Pancreas (tissue), 10 donors: ENCODE measurements around the gene MIOX. TPM values are rescaled to one million over a fixed set of nuclear protein-coding genes. Genes with fewer than 3 reads are reported as not detected.
"Not testable (repeated sequence)": the region's sequence is repeated elsewhere in the genome, so short reads cannot be mapped to it uniquely, and the experiment has no call there.

Experiments used
- ATAC-seq, 4 donors: fragments of 200-7000 bp; cut with Tn5 transposase; one replicate each; pipeline versions ENCODE4 v1.8.0 to v1.9.1; 2020; ENCODE audit warnings: mild to moderate bottlenecking in 4 of 4, moderate library complexity in 4 of 4
- DNase-seq, 6 donors: peaks; one replicate each; pipeline ENCODE4 v3.0.0-alpha.2; 2020
- FAIRE-seq: peaks from 2 replicates; lab custom pipeline; 2012; peaks lifted over from hg19 to GRCh38; lab: Jason Lieb, UNC
- H3K27ac ChIP-seq, 4 donors: fragments of 200-600 bp; sonication (generic); 1 replicate in 3 of 4; 2 replicates in 1 of 4; pipeline versions ENCODE4 v1.5.0 to v1.8.0; 2020
- H3K27me3 ChIP-seq, 4 donors: fragments of 200-600 bp; one replicate each; pipeline ENCODE4 v1.8.0; 2021
- H3K36me3 ChIP-seq, 3 donors: fragments of 200-600 bp; sonication (generic) in 1 of 3; one replicate each; pipeline versions ENCODE4 v1.5.0 to v1.8.0; 2020 to 2021
- H3K4me1 ChIP-seq, 3 donors: fragments of 200-600 bp; one replicate each; pipeline ENCODE4 v1.8.0; 2021
- H3K4me3 ChIP-seq, 4 donors: fragments of 200-600 bp; sonication (generic) in 2 of 4; one replicate each; pipeline versions ENCODE4 v1.5.0 to v1.8.0; 2020 to 2021
- H3K9me3 ChIP-seq, 4 donors: fragments of 200-600 bp; one replicate each; pipeline ENCODE4 v1.8.0; 2021
- WGBS, 2 donors: extraction: QIAGEN DNeasy Blood & Tissue Kit; methylation state at CpG; one replicate each; pipeline ENCODE4 v1.1.7; 2013; 5-methylcytosine and 5-hydroxymethylcytosine counted together
- intact Hi-C, 3 donors: fragments of 100-400 bp; cut with DNase I; formaldehyde crosslinking; loops; one replicate each; pipeline versions ENCODE4 v1.11.1 to v1.14.2; 2022
- polyA plus RNA-seq, 2 donors: library from polyadenylated mRNA; stranded (reverse); fragments of 200-250 nt; gene quantifications; one replicate each; pipeline ENCODE4 v1.2.3, GENCODE V29; 2013
- total RNA-seq, 6 donors: library from RNA; stranded (reverse); fragmentation: NEBNext Ultra II Directional in 4 of 6; extraction: Animal tissue kit (Norgen Biotek cat#: 25700) in 4 of 6; gene quantifications; one replicate each; pipeline versions ENCODE4 v1.2.1 to v1.2.4, GENCODE V29; 2021 to 2023
- TF ChIP-seq, protein P1 (sequence below), 4 donors: fragments of 200-600 bp; sonication (generic) in 3 of 4; IDR thresholded peaks; one replicate each; pipeline versions ENCODE4 v1.5.0 to v1.8.0; 2021; ENCODE audit warnings: antibody characterized with exemption in 4 of 4
- donor health status: healthy with polysubstance abuse.
- donor health status: DM: no; HTN: no; CAD: no; lungs with moderate emphysema.
- donor health status: DM: no; HTN: no; CAD: no.
- donor health status: control.
- donor health status: control.
- donor health status: Bipolar disorder and iron deficiency.
- donor health status: DM: yes; HTN: yes; CAD: no.
- donor health status: DM: no; HTN: no; CAD: no.
- donor health status: DM: no; HTN: no; CAD: no.
- donor health status: DM: yes; HTN: yes; CAD: no.

MIOX gene
- total and polyA plus RNA-seq, 8 donors: 0.40 to 2.9 (median 0.54) TPM; not detected in 3

DNA sequence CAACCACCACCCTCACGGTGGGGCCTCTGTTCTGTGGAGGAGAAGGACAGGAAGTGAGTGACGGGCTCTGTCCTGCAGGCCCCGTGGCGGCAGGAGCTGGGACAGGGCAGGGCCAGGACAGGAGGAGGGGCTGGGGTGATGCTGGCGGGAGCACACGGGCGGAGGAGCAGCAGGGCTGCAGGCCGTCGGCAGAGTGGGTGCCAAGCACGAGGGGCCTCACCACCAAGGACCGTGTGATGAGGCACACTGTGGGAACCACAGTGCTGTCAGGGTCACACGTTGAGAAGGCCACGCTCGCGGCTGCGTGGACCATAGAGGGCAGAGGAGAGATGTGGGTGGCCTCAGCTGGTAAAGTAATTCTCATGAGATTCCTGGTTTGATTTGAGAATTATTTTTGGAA is 30.2 kb downstream of the MIOX start:
- ATAC-seq: no peak
- H3K27ac ChIP-seq: no peak overlapping the region
- DNase-seq: no peak
- H3K36me3 ChIP-seq: peaks cover 0 to 34% (median 8%) of the 10 kb centered on the region in 3 donors
- FAIRE-seq: no peak
- no peaks in the 10 kb centered on the region for H3K9me3 ChIP-seq
- TF ChIP-seq, protein P1, sequence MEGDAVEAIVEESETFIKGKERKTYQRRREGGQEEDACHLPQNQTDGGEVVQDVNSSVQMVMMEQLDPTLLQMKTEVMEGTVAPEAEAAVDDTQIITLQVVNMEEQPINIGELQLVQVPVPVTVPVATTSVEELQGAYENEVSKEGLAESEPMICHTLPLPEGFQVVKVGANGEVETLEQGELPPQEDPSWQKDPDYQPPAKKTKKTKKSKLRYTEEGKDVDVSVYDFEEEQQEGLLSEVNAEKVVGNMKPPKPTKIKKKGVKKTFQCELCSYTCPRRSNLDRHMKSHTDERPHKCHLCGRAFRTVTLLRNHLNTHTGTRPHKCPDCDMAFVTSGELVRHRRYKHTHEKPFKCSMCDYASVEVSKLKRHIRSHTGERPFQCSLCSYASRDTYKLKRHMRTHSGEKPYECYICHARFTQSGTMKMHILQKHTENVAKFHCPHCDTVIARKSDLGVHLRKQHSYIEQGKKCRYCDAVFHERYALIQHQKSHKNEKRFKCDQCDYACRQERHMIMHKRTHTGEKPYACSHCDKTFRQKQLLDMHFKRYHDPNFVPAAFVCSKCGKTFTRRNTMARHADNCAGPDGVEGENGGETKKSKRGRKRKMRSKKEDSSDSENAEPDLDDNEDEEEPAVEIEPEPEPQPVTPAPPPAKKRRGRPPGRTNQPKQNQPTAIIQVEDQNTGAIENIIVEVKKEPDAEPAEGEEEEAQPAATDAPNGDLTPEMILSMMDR (IDR thresholded peaks at IDR 0.05): no peak
- no peaks in the 10 kb centered on the region for H3K4me1 ChIP-seq
- WGBS, 2 donors: 83 to 84% methylated on average over 16 of the region's 16 CpGs
- no peaks in the 10 kb centered on the region for H3K27me3 ChIP-seq
- H3K4me3 ChIP-seq: no peak overlapping the region
- intact Hi-C loops: no loop called here

DNA sequence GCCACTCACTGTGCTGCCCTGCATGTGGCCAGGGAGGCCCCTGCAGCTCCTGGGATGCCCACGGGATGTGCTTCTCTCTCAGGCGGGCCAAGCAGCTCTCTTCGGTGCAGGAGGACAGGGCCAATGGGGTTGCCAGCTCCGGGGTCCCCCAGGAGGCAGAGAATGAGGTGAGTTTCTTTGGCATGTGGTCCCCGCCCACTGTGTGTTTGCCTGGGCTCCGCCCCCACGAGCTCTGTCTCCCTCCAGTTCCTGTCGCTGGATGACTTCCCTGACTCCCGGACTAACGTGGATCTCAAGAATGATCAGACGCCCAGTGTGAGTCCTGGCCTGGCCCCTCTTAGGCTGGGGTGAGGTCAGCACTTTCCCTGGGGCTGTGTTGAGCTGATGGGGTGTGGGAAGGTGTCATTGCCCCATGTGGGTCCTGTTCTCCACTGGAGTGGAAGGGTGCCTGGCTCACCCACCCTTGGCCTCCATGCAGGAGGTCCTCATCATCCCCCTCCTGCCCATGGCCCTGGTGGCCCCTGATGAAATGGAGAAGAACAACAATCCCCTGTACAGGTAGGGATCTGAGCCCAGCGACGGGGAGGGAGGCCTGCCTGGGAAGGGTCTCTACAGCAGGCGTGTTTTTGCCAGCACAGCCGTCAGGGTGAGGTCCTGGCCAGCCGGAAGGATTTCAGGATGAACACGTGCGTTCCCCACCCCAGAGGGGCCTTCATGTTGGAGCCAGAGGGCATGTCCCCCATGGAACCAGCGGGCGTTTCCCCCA is 31.0 kb downstream of the MIOX start:
- ATAC-seq (no peak), FAIRE-seq (no peak), DNase-seq (peak in 1 of 6 donors; percentile 39)
- Histone ChIP-seq H3K36me3 (peaks cover 0 to 42% (median 13%) of the 10 kb centered on the region in 3 donors), H3K9me3 (no peaks in the 10 kb centered on the region), H3K27me3 (no peaks in the 10 kb centered on the region), H3K27ac (no peak overlapping the region), H3K4me3 (no peak overlapping the region), H3K4me1 (no peaks in the 10 kb centered on the region)
- intact Hi-C loops: no loop called here
- WGBS, 2 donors: 87 to 89% methylated on average over 20 of the region's 20 CpGs
- TF ChIP-seq, protein P1 (IDR thresholded peaks at IDR 0.05): no peak

DNA sequence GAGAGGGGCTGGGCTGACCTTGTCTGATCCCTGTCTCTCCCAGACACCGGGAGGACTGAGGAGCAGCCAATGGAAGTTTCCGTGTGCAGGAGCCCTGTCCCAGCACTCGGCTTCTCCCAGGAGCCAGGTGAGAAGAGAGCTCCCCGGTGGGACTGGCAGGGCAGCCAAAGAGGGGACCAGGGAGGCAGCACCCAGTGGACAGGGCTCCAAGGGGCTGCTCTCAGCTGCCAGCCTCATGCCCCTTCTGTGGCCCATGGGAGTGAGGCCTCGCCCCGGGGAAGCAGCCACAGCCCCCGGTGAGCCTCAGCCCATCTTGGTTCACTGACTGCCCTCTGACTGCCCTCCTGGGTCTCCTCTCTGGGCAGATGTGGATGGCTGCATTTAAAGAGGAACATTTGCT is 31.9 kb downstream of the MIOX start:
- Histone ChIP-seq H3K4me1 (no peaks in the 10 kb centered on the region), H3K9me3 (no peaks in the 10 kb centered on the region), H3K27me3 (no peaks in the 10 kb centered on the region), H3K4me3 (no peak overlapping the region), H3K36me3 (peaks cover 0 to 51% (median 19%) of the 10 kb centered on the region in 3 donors), H3K27ac (no peak overlapping the region)
- intact Hi-C loops: no loop called here
- TF ChIP-seq, protein P1 (IDR thresholded peaks at IDR 0.05): no peak
- 94% methylated on average over 7 of the region's 7 CpGs for WGBS, 2 donors
- DNase-seq (peak in 1 of 6 donors; percentile 50), ATAC-seq (no peak), FAIRE-seq (no peak)

DNA sequence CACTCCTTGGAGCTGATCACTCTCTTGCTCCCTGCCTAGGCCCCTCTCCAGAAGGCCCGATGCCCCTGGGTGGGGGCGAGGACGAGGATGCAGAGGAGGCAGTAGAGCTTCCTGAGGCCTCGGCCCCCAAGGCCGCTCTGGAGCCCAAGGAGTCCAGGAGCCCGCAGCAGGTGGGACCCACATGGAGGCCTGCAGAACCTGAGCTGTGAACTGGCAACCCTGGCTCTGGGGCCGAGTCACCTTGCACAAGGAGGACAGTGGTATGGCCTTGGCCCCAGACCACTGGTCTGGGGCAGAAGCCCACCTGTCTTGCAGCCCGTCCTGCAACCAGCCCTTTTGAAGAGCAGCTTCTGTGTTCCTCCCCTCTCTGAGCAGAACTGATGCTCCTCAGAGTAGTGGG is 32.5 kb downstream of the MIOX start:
- WGBS, 2 donors: 94 to 95% methylated on average over 8 of the region's 8 CpGs
- DNase-seq (peak in 1 of 6 donors; percentile 61), FAIRE-seq (no peak)

DNA sequence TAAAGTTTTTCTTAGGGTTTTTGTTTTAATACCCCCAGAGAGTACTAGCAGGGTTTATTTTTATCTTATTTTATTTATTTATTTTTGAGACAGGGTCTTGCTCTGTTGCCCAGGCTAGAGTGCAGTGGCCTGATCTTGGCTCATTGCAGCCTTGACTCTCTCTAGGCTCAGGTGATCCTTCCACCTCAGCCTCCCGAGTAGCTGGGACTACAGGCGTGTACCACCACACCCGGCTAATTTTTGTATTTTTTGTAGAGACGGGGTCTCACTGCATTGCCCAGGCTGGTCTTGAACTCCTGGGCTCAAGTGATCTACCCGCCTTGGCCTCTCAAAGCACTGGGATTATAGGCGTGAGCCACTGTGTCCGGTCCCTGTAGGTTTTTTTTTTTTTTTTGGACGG is 33.5 kb downstream of the MIOX start:
- not testable (repeated sequence) for ATAC-seq
- 94 to 98% methylated on average over 8 of the region's 8 CpGs for WGBS, 2 donors
- peaks cover 0 to 52% (median 19%) of the 10 kb centered on the region in 3 donors for H3K36me3 ChIP-seq

More for the DNA sequence above, 32.5 kb downstream of the MIOX start:
- Histone ChIP-seq H3K27ac (no peak overlapping the region), H3K4me3 (no peak overlapping the region), H3K36me3 (peaks cover 0 to 52% (median 19%) of the 10 kb centered on the region in 3 donors), H3K4me1 (peaks cover 1 to 2% (median 2%) of the 10 kb centered on the region in 3 donors), H3K27me3 (no peaks in the 10 kb centered on the region), H3K9me3 (no peaks in the 10 kb centered on the region)
- ATAC-seq: no peak
- TF ChIP-seq, protein P1 (IDR thresholded peaks at IDR 0.05): no peak
- intact Hi-C loops: no loop called here

More for the DNA sequence above, 33.5 kb downstream of the MIOX start:
- H3K27me3 ChIP-seq, DNase-seq, H3K4me3 ChIP-seq, H3K9me3 ChIP-seq, intact Hi-C loops, H3K4me1 ChIP-seq, H3K27ac ChIP-seq, FAIRE-seq: not testable (repeated sequence)
